GM21367 (cell line): ENCODE data around the gene THPO.
A peak's percentile ranks its signal among the peaks of the same experiment; 100 is the strongest.

ENCODE experiments used
- ATAC-seq: cut with Tn5 transposase; IDR thresholded peaks from one replicate; pipeline ENCODE4 v1.9.1; 2021; ENCODE audit not compliant: unreplicated experiment

THPO gene

DNA sequence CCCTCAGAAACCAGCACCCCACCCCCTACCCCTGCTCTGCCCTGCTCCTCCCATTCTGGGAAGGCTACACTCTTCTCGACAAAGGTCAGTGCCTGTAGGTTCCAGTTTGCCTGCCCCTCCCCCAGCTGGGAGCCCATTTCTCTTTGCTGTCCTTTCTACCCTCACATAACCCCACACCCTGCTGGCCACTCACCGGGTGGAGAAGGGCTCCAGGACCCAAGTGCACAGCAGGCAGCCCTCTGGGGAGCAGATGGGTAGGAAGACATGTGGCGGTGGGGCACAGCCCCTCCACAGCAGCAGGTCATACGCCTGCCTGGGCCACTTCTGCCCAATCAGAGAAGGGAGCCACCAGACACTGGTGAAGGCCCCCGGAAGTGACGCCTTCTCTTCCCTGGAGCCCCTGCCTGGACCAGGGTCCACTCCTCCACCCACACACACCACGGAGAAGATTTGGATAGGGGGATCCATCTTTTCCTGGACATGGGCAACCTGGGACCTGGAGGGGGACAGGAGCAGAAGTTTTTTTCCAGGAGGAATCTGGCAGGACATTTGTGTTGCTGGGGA lies at the start of gene THPO:
Gene THPO (minus strand): TSS at position 326 of the 564 bp plus-strand sequence. CDS start 1,948 bp downstream, outside the sequence.
- no peak for ATAC-seq

DNA sequence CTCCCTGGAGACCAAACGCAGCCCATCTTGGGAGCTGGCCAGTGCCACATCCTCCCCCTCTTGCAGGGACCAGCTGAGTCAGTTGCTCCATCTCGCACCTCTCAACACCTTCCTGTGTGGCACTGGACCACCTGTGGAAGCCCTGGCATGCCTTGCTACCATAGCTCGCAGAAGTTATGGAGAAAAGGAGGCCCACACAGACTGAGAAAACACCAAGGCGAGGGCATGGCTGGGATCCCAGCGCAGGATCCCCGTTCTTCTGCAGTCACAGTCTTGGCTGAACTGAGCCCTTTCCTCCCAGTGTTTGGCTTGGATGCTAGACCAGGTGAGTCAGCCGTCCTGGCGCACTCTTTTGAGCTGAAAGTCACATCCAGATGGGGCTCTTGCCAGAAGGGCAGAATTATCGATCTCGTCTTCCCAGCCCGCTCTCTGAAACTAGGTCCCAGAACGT lies 48.7 kb upstream of the THPO start:
- no peak for ATAC-seq

DNA sequence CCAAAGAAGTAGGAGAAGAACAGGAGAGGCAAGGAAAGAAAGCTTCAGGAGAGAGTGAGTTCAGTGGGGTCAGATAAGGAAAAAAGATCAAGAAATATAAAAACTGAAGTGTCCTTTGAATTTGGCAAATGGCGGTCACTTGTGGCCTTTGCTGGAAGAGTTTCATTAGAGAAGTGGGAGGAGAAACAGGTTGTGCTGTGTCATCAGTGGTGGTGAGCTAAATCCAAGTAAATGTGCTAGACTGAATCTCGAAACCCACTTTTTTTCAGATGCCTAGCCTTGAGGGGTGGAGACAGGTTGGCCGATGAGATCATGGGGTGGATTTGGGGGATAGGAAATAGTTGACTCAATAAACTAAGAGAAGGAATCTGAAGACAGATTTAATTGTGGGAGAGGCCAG lies 45.6 kb upstream of the THPO start:
- ATAC-seq = no peak

DNA sequence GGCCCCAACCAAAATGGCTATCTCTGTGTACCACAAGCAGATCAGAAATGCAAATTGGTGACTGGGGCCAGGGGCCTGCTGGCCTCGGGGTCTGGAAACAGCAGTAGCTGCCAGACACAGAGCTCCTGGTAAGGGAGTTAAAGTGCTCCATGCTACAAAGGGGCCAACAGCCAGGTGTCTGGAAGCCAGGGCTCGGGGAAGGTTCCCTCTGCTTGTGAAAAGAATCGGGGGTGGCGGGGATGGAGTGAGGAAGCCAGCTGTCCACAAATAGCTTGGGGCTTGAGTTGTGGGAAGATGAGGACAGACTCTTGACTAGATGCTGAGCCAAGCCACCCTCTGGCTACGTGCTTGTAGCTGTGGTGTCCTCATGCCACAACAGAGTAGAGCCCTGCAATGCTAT lies 41.2 kb upstream of the THPO start:
- no peak for ATAC-seq

DNA sequence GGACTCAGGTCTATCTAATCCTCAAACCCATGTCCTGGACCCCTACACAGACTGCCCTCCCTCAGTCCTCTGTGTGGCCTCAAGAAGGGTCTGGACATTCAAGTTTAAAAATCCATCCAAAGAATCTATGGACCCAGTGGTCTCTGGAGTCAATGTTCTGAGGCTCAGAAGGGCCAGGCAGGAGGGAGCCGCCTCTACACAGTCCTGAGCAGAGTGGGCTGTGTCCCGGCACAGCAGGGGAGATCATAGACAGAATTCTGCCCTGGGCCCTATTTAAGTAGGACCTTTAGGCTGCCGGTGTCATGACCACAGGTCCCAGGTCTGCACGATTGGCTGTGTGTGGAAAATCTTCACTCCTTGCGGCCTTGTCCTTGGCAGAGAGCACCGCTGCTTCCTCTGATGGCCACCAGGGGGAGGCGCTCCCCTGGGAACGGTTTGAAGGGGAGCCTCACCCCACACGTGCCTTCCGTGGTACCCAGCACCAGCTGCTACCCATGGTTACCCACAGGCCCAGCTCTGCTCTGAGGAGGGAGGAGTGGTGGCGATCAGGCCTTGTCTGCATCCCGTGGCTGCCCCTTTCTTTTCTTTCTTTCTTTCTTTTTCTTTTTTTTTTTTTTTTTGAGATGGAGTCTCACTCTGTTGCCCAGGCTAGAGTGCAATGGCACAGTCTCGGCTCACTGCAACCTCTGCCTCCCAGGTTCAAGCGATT lies 39.8 kb upstream of the THPO start:
- ATAC-seq = peak; percentile 71

DNA sequence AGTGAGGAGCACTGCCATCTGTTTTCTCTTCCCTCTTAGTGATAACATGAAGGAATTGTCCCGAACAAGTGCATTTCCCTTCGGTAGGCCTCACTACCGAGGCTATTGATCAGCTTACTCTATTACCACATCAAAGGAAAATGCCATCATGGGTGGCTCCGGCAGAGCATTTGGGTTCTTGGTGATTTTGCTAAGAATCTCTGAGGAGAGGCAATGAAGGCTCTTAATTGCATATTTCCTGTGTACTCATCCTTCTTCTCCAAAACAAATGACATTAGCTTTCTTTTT lies 37.1 kb upstream of the THPO start:
- ATAC-seq = no peak

DNA sequence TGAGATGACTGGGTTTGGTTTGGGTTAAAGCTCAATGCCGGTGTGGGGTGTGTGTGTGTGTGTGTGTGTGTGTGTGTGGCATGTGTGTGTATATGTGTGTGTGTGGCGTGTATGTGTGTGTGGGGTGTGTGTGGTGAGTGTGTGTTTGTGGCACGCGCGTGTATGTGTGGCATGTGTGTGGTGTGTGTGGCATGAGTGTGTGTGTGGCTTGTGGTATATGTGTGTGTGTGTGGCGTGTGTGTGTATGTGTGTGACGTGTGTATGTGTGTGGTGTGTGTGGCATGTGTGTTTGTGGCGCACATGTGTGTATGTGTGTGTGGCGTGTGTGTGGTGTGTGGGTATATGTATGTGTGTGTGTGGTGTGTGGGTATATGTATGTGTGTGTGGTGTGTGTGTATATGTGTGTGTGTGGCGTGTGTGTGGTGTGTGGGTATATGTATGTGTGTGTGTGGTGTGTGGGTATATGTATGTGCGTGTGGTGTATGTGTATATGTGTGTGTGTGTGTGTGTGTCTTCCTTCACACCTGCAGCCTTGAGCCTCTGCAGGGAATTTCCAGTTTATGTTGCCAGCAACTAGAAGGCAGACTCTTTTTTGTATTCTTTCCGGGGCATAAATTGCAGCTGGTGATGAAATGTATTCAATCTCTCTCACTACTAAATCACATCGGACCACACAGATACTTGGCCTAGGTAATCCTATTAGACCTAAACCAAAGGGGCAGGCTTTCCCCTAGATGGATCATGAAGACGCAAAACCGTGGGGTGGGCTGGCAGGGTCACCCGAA lies 36.6 kb upstream of the THPO start:
- ATAC-seq = no peak

DNA sequence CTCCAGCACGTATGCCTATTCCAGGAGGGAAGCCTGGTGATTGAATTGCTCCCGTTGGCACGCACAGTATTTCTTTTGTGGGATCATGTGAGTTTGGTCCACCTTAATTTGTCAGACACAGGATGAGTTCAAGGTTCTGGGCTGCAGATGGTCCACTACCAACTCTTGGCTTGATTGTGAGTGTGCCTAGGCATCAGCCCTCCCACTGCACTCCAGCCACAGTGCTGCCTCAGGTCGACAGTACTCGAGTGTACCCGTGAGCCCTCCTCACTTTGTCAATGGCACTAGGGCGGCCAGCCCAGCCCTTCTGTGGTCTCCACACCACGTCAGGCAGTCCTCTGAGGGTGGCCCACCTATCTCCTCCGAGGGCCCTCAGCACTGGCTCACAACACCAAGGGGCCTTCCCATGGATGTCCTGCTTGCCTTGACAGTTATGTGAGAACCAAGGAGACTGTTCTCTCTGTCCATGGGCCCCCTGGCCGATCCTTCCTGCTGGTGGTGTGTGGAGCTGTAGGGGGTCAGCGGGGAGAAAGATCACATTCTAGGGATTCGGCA lies 32.0 kb upstream of the THPO start:
- ATAC-seq = no peak

DNA sequence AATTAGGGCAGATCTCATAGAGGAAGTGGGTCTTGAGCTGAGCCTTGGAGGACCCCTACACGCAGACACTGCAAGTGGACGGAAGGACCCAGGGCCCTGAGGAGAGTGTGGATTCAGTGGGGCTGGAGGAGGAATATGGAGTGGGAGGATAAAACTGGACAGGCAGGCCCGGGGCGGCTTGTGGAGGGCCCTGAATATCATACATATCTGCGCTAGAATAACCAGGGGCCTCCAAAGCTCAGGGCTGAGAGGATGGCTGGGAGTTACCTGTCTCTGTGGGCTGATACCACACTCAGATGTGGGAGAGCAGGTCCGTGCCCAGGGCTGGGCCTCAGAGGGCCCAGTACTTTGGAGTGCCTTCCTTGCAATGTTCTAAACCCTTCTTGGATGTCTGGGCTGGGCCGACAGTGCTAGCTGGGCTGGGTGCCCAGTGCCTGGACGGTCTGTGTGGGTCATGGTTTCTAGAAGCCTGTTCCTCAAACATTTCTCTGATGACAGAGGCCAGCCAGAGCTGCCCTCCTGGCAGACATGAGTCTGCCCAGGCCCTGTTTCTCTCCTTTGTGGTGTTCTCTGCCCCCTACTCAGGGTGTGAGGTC lies 31.4 kb upstream of the THPO start:
- no peak for ATAC-seq

DNA sequence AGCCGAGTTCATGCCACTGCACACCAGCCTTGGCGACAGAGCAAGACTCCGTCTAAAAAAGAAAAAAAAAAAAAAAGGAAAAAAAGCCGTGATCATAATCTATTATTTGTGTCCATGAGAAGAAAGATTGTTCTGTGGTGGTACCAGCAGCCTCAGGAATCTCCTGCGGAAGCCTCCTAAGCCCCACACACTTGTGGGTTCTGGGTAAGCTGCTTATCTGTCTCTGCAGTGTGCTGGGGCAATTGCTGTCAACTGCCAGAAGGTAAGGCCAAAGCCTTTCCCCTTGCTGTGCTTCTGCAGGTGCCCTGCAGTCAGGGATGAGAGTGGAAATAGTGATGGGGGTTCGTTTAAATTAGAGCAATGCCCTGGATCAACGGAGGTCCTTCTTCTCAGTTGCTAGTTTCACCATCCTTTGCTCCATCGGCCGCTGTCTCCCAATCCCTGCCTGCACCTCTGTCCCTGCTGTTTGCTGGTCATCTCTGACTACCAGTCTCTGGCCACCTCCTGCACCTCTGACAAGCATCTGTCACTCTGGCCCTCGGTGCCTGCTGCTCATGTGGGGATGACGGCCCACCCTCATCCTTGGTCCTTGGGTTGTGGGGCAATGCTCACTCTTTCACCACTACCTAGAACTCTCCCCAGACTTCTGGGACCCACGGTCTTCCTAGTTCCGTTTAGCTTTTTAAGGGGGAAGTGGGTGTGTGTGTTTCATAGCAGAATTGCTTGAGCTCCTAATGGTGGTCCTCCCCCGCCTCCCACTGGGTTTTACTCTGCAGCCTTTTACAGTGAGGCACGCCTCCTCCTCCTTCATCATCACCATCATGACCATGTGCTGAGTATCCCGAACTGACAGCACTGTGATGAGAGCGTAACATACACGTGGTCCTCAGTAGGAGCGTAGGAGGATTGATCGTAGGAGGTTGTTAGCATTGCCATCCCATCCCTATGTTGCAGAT lies 27.3 kb upstream of the THPO start:
- ATAC-seq = no peak

DNA sequence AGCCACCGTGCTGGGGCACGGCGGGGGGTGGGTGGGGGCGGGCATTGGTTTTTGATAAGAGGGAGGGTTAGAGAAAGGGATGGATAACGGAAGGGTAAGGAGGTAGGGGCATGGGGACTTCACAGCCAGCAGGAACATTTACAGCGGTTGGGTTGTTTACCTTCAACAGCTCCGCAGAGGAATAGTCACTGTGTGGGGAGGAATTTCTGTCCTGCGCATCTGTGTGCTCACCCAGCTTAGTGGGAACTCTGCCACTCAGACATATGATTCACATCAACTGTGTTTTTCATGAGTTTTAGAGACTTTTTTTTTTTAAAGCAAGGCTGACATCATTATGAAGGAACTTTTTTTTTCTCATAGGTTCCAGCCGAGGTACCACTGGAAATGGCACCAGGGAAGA lies 21.4 kb upstream of the THPO start:
- no peak for ATAC-seq

DNA sequence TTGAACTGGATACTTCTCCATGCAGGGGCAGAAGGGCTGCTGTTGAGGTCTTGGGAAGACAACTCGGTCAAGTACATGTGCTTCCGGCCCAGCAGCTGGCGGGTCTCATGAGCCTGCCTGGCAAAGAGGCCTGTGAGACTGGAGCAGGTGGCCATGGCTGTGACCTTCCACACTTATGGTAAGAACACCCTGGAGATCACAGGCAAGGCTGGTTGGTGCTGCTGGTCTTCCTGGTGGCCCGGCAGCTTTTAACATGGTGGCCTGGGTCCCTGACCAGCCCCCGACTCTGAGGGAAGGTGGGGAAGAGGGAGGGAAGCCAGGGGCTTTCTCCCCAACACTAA lies 17.3 kb upstream of the THPO start:
- no peak for ATAC-seq

DNA sequence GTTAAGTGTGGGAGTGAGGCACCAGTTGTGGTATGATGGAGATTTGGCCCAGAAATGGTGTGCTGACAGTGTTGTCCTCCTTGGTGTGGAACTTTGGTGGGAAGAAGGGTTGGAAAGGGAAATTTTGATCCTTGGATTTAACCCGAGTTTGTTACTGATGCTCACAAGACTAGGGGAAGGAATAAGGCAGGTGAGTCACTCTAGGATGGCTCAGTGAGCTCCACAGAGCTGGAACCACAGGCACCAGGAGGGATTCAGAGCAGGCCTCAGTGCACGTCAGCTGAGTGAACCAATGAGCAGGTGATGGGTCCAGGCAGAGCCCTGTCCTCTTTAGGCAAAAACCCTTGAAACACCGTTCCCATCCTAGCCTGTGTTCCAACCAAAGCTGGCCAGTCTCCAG lies 13.3 kb upstream of the THPO start:
- no peak for ATAC-seq

DNA sequence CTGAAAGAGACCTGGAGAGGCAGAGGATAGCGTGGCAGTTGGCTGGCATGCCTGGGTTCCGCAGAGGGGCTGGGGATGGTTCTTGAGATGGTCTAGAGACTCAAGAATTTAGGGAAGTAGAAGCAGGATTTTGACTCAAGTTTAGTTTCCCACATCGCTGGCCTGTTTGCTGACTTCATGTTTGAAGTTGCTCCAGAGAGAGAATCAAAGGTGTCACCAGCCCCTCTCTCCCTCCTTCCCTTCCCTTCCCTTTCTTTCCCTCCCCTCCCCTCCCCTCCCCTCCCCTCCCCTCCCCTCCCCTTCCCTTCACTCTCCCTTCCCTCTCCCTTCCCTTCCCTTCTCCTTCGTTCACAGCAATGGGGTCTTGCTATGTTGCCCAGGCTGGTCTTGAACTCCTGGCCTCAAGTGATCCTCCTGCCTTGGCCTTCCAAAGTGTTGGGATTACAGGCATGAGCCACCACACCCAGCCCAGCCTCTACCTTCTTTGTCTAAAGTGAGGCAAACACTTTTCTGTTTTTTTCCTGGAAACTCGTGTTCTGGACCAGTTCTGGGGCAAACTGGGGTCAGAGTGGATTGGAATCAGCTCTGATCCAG lies 12.0 kb upstream of the THPO start:
- no peak for ATAC-seq

DNA sequence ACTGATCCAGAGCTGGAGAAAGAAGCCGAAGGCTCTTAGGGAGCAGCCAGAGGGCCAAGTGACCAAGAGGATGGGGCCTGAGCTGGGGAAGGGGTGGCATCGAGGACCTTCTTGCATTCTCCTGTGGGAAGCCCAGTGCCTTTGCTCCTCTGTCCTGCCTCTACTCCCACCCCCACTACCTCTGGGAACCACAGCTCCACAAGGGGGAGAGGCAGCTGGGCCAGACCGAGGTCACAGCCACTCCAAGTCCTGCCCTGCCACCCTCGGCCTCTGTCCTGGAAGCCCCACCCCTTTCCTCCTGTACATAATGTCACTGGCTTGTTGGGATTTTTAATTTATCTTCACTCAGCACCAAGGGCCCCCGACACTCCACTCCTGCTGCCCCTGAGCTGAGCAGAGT lies 11.4 kb upstream of the THPO start:
- no peak for ATAC-seq

DNA sequence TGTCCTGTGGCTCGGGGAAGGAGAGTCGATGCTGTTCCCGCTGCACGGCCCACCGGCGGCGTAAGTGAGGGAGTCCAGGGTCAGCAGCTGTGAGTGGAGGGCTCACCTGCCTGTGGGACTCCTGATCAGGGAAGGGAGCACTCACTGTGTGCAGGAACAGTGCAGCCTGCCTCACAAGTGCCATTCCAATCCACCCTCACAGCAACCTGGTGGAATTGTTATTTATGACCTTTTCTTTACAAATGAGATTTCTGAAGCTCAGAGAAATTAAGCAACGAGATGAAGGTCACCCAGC lies 10.9 kb upstream of the THPO start:
- ATAC-seq = no peak

DNA sequence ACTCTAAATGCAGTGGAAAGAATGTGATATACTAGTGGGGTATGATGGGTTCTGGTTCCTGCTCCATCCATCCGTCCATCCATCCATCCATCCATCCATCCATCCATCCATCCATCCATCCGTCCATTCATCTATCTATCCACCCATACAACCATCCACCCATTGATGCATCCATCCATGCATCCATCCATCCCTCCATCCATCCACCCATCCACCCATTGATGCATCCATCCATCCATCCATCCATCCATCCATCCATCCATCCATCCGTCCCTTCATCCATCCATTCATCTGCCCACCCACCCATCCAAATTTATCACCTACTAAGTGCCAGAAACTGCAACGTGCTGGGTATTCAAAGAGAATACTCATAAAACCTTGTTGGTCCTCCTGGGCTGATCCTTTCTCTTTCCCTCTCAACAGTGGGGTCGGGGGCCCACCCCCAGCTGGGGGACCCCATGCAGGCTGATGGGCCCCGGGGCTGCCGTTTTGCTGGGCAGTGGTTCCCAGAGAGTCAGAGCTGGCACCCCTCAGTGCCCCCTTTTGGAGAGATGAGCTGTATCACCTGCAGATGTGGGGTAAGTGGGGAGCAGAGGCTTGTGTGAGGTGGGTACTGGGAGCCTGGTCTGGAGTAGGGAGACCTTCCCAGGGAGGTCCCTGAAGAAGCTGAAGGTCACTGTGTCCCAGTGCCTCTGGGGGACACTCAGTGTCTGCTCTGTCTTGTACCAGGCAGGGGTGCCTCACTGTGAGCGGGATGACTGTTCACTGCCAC lies 10.3 kb upstream of the THPO start:
- ATAC-seq = no peak

DNA sequence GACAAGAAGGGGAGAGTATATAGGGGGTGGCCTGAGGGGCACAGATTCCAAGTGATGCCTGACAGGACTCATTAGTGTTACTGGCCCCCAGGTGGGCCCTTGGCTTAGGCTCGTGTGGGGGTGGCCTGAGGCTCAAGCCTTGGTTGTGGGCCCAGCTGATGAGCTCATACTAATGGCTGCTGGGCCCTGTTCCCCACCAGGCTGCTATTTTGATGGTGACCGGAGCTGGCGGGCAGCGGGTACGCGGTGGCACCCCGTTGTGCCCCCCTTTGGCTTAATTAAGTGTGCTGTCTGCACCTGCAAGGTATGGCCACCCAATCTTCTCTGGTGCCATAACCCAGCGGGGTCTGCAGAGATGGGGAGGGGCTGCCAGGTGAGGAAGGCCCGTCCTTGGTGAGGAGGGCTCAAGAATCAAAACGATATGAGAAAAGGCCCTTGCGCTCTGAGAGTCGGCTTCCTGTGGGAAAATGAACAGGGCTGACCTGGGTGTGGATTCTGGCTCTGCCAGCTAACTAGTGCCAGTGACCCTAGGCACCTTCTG lies 9.2 kb upstream of the THPO start:
- ATAC-seq = no peak

DNA sequence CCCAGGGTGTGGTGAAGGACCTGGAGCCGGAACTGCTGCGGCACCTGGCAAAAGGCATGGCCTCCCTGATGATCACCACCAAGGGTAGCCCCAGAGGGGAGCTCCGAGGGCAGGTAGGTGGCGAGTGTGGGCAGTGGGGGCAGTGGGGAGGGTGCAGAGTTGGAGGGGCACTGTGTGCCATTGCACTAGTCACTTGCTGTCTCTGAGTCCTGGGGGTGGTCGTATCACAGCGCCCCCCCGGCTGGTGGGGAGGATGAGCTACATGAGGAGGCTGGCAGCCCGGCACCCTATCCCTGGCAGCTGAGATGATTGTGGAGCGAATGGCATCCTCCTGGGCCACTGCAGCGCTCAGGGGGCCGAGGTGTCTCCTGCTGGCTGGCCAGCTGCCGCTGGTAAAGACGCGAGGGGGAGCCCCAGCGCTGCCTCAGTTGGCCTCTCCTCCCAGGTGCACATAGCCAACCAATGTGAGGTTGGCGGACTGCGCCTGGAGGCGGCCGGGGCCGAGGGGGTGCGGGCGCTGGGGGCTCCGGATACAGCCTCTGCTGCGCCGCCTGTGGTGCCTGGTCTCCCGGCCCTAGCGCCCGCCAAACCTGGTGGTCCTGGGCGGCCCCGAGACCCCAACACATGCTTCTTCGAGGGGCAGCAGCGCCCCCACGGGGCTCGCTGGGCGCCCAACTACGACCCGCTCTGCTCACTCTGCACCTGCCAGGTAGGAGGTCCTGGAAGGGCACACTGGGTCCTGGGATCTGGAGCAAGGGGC lies 8.2 kb upstream of the THPO start:
- ATAC-seq = no peak
